ENCODE data around the gene FOSL2.
A peak's percentile ranks its signal among the peaks of the same experiment; 100 is the strongest.

FOSL2 gene

DNA sequence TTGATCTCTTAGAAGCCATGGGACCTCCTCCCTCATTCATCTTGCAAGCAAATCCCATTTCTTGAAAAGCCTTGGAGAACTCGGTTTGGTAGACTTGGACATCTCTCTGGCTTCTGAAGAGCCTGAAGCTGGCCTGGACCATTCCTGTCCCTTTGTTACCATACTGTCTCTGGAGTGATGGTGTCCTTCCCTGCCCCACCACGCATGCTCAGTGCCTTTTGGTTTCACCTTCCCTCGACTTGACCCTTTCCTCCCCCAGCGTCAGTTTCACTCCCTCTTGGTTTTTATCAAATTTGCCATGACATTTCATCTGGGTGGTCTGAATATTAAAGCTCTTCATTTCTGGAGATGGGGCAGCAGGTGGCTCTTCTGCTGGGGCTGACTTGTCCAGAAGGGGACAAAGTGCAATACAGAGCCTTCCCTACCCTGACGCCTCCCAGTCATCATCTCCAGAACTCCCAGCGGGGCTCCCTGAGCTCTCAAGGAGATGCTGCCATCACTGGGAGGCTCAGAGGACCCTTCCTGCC, 20.0 kb downstream of the FOSL2 start:
- no peak for DNase-seq (ENCODE audit: low spot score)

DNA sequence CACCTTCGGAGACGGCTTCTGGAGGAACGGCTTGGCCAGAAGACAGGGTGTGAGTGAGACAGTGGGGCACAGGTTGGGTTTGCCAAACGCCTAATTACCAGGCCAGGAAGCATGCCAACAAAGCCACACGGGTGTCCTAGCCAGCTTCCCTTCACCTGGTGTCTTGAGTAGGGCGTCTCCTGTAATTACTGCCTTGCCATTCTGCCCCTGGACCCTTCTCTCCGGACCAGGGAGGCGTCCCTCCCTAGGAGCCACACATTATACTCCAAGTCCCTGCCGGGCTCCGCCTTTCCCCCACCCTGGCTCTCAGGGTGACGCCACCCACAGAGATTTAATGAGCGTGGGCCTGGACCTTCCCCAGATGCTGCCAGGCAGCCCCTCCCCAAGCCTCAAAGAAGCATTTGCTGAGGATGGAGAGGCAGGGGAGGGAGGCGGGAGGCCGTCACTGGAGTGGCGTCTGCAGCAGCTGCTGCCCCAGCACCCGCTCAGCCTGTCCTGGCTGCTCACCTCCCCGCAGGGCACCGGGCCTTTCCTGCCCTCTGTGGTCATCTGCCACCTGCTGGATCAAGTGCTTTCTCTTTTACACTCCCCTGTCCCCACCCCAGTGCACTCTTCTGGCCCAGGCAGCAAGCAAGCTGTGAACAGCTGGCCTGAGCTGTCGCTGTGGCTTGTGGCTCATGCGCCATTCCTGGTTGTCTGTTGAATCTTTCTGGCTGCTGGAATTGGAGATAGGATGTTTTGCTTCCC, 20.7 kb downstream of the FOSL2 start:
- peak; percentile 53 for DNase-seq (ENCODE audit: low spot score)

DNA sequence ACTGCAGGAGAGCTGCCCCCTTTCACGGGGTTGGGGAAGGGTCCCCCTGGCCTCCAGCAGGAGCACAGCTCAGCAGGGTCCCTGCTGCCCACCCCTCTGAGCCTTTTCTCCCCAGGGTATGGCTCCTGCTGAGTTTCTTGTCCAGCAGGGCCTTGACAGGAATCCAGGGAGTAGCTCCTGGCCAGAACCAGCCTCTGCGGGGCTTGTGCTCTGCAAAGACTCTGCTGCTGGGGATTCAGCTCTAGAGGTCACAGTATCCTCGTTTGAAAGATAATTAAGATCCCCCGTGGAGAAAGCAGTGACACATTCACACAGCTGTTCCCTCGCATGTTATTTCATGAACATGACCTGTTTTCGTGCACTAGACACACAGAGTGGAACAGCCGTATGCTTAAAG, 21.2 kb downstream of the FOSL2 start:
- no peak for DNase-seq (ENCODE audit: low spot score)

DNA sequence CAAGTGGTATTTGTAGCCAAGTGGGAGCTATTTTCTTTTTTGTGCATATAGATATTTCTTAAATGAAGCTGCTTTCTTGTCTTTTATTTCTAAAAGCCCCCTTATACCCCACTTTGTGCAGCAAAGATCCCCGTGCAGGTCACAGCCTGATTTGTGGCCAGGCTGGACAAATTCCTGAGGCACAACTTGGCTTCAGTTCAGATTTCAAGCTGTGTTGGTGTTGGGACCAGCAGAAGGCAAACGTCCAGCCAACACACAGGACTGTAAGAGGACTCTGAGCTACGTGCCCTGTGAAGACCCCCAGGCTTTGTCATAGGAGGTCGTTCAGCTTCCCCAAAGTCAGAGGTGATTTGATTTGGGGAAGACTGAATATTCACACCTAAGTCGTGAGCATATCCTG, 21.9 kb downstream of the FOSL2 start:
- DNase-seq (ENCODE audit: low spot score), result no peak

DNA sequence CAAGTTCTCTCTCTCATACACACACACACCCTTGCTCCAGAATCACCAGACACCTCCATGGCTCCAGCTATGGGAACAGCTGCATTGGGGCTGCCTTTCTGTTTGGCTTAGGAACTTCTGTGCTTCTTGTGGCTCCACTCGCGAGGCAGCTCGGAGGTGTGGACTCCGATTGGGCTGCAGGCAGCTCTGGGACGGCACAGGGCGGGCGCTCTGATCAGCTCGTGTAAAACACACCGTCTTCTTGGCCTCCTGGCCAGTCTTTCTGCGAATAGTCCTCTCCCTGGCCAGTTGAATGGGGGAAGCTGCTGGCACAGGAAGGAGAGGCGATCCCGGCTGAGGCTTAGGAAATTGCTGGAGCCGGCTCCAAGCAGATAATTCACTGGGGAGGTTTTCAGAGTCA, 22.4 kb downstream of the FOSL2 start:
- no peak for DNase-seq (ENCODE audit: low spot score)

DNA sequence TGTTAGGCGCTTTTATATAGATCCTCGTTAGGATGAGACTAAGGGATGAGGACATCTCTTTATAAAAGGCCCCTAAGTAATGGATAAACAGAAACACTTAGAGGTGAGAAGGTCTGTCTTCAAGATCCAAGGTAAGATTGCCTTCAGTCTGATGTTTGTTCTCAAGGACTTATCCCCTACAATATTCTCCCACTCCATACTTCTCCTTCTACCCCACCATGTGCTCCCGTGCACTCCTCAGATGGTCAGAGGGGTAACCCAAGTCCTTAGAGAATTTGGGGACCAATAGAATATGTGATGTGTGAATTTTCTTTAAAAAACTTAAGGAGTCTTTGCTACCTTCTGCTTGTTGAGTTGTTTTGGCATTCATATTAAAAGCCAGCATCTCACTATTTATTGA, 23.1 kb downstream of the FOSL2 start:
- DNase-seq (ENCODE audit: low spot score), result no peak

DNA sequence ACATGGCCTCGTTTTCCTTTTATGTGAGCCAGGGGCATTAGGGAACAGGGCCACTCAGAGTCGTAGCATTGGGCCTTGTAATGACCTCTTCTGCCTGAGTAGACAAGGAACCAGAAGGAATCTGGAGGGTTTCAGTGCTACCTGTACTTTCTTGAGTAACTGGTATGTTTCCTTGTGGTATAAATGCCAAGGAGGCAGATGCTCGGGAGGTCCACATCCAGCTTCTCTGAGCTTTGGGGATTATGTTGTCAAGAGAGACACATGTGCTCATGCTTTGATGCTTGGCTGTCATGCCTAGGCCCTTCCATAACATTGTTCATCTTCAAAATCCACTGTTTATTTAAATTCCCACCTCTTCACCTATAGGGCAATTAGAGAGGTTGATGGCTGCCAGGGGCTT, 26.3 kb downstream of the FOSL2 start:
- DNase-seq (ENCODE audit: low spot score), result no peak

DNA sequence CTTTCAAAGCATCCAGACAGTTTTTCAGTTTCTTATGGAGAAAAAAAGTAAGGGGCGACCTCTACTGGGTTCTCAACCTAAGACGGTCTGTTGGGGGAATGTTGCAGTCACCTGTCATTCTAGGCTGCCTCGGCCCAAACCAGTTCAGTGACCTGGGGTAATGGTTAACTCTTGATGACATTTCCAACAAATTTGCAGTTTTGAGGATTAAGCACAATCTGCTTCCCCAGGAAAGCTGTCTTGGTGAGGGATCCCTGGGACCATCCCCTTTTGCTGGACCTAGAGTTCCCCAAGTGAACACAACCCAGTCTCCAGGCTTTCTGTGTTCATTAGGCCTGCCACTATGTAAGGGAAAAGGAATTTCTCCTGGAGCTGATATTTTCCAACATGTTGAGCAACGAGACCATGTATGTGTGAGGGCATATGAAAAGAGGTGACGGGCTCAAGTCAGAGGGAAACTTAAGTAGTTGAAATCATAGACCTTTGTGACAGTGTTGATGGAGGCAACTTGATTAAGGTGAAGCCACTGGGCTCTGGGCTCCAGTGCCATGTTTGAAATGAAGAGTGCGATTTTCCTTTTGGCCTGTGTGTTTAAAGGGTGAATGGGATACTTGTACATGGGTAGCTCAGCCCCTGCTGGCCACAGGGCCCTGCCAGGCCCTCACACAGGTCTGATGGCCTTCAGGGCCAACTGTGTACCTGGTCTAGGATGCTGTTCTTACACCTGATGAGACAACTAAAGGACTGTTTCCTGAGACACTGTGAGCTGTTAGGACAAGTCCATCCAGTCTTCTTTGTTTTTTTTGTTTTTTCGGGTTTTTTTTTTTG, 27.0 kb downstream of the FOSL2 start:
- peak; percentile 29 for DNase-seq (ENCODE audit: low spot score)

DNA sequence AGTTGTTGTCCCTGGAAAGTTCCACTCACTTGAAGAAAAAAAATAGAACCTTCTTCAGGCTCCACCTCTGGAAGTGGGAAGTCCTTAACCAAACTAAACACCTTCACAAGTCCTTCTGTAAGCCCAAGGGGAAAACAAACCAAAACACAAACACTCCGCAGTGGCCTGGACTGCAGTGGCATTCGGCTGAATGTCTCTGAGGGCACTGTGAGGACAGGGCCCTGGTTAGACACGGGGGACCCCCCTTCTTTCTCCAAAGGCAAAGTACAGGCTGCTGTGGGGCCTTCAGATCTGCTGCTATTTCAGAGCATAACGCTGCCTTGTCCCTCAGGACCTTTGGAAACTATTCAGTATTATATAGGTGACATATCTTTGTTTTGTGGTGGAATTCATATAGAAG, 28.1 kb downstream of the FOSL2 start:
- no peak for DNase-seq (ENCODE audit: low spot score)

DNA sequence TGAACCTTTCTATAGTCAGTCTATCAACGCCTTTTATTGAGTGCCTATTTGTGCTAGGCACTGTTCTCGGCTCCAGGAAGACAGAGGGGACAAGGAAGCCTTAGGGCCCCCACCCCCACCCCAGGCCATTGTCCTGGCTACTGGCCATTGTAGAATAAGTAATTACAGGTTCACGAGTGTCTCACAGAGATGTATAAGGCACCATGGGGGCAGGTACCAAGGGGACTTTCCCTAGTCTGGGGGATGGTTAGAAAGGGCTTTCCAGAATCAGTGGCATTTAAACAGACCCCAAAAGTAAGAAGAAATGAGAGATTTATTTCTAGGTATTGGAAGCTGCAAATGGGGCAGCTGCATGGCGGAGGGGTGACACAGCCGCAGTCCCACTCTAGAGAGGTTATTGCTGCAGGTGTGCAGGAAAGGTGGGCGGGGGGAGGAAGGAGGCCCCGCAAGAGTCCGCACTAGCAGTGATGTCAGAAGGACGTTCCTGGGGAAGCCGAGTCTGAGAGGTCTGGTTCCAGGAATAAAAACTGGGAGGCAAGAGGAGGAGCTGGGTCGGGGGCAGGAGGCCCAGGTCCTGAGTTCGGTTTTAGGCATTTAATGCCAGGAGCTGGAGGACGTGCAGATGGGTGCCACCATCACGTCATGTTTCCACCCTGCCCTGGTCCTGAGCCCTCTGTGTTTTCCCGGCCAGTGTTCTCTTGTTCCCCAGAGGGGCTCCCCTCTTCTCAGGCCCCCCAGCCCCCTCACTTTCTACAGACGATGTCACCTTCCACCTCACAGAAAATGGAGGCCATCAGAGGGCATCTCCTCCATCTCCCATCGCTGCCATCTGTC, 30.5 kb downstream of the FOSL2 start:
- DNase-seq (ENCODE audit: low spot score), result no peak

DNA sequence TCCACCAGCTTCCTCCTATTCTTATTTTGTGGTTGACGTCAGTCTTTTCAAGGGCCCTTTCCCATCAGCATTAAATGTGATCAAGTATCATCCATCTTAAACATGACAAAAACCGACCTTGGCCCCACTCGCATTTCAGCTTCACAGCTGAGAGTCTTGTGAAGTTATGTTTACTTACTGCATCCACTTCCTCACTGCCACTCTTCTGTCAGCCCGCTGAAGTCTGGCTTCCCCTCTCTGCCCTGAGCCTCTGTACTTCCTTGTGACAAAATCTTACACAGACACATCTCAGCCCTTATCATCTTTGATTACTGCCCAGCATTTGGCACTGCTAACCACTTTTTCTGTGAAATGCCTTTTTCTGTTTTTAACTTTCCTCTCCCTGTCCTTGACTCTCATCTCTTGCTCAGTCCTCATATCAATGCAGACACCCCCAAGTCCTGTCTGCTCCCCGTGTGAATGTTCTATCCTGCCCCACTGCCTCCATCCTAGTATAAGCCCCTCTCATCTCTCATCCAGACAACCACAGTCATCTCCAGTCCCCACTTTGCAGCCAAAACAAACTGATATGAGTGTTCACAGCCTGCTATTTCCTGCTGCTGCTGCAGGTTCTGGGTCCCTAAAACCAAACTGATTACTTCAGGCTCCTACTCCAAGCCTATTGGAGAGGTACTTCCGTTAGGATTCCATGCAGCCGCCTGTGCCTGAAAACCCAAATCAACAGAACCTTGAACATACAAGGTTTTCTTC, 31.4 kb downstream of the FOSL2 start:
- DNase-seq (ENCODE audit: low spot score), result no peak

DNA sequence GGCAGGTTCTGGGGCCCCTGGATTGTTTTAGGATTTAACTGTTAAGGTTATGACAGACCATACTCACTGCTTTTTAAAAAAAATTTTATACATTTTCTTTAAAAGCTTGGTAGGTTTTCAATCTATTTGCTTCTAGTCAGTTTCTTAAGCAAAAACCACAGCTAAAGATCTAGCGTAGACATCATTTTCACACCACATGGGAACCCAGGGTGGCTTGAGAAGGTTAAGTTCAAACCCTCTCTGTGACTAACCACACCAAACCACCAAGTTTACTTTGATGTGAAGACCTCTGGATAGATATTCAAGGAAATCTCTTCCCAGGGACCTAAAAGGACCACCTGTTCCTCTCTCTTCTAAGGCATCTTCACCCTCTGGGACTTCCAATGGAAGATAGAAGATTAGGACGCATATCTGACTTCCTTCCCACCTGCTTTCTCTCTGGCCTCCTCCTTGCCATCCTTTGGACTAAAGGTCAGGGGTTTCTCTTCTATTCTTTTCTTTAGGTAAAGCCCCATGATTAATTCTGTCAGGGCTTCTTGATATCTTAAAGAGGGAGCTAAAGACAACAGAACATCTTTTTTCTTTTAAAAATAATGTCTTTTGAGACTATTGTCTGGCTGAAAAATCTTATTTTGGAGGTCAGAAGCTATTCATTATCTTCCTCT, 32.3 kb downstream of the FOSL2 start:
- no peak for DNase-seq (ENCODE audit: low spot score)

DNA sequence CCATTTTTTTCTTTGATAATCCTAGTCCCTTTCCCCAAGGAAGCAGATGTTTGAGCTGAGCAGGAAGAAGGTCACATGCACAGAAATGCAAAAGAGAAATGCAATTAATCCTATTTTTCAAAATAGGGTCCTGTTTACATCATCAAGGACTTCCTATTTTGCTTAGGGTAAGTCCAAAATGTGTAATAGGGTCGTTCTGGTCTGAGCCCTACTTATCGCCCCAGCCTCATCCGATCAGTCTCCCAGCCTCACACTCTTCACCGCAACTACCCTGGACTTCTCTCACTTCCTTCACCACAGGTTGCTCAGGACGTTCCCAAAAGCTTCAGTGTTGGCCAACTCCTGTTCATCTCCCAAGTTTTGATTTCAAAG, 32.8 kb downstream of the FOSL2 start:
- DNase-seq (ENCODE audit: low spot score), result no peak

DNA sequence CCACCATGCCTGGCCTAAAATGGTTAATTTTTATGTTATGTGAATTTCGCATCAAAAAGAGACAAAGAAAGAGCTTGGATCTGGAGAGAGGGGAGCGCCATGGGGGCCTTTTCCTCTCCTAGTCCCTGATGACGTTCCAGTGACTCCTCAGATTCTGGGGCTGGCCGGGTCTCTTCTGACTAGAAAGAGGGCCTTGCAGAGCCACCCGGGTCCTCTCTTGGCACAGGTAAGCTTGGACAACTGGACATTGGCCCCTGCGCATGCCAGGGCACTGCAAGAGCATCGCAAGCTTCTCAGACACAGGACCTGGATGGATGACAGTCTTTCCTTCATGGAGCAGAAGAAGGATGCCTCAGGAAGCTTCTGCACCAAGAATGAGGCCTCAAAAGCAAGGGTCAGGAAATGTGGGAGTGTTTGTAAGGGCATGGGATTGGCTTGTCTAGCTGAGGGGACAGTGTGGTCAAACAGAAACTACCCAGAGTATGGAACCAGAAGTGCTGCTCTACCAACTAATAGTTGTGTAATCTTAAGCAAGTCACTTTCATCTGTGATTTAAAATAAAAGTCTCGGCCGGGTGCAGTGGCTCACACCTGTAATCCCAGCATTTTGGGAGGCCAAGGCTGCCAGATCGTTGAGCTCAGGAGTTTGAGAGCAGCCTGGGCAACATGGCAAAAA, 35.2 kb downstream of the FOSL2 start:
- DNase-seq (ENCODE audit: low spot score), result no peak

DNA sequence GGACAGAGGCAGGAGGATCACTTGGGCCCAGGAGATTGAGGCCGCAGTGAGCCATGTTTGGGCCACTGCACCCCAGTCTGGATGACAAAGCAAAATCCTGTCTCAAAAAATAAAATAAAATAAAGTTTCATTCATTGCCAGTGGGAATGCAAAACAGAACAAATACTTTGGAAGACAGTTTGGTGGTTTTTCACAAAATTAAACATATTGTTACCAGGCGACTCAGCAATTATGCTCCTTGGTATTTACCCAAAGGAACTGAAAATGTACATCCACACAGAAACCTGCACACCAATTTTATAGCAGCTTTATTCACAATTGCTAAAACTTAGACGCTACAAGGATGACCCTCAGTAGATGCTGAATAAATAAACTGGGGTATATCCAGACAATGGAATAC, 35.8 kb downstream of the FOSL2 start:
- no peak for DNase-seq (ENCODE audit: low spot score)

DNA sequence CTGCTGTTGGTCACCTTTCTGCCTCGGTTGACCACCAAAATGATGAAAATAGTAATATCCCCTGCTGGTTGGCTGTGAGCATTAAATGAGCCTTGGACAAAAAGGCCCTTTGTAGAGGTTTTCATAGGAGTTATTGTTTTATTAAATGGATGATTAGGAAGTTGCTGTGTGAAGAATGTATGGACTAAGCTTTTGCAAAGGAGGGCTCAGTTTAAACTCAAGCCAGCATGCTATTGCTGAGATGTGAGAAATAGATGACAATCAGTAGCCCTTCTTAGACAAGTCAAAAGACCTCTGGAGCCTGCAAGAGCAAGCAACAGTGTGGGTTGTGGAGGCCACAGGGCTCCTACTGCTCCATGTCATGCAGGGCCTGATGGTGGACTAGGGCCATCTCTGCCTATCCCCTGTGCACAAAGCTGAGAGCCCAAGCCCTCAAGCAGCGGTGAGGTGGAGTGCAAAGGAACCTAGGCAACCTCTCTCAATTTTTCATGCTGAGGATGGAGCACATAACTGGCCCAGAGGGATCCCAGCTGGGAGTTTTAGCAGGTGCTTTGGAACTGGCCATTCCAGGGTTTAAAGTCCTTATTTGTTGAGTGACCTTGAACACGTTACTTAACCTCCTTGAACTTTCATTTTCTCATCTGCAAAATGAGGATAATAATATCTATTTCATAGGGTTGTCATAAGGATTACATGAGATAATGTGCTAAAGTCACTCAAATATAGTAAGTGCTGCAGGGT, 37.1 kb downstream of the FOSL2 start:
- DNase-seq (ENCODE audit: low spot score), result no peak

DNA sequence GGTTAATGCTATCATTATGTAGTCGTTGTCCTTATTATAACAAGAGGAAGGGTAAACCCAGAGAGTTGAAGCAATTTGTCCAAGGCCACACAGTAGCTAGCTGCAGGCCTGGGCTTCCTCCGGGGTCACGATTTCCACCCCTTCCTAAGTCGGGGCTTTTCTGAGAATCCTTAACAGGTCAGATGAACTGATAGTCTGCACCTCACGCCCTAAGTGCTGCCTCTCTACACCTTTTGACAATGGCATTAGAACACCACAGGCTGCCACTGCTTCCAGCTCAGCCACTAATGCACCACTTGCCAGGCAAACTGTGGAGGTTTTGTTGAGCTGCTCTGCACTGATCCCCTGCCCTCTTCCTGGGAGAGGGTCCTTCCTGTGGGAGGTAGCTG, 37.7 kb downstream of the FOSL2 start:
- DNase-seq (ENCODE audit: low spot score), result no peak

DNA sequence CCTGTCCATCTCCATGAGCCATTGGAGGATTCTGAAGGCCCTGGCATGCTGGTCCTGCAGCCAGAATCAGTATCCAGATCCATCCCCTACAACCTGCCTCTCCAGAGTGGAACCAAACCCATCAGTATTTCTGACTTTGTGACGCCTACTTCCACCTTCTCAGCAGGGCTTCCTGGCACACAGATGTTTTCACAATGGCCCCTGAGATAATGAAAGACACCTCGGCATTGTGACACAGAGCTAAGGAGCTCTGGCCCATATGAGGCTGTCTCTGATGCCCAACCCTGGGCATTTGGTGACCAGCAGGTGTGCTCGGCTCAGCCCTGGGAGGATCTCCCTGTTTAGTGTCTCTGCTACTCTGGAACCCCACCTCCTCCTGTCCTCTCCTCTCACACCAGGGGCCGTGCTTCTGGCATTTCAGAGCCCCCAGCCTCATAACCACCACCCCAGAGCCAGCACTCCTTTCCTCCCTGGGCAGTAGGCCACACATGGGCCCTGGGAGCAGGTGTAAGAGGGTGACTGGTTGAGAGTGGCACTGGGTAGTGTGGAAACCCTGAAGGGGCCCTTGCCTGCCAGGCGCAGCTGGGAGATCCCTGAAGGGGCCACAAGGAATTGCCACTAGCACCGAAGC, 38.2 kb downstream of the FOSL2 start:
- no peak for DNase-seq (ENCODE audit: low spot score)

DNA sequence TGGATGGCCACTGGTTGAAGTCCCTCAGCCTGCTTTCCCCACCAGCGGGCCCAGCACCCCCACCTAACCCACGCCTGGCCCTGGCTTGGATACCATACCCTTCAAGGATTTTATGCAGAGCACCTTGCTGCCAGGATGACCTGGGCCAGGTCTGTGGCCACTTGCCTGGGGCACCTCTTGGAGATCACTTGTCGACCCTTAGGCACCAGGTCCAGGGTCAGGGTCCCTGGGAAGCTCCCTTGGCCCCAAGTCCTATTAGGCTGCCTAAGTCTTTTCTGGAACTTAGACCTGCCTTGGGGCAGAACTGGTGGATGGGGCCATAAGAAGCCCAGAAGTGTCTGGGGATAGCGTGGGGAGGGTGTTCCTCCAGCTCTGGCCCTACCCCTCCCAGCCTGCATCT, 39.1 kb downstream of the FOSL2 start:
- no peak for DNase-seq (ENCODE audit: low spot score)

DNA sequence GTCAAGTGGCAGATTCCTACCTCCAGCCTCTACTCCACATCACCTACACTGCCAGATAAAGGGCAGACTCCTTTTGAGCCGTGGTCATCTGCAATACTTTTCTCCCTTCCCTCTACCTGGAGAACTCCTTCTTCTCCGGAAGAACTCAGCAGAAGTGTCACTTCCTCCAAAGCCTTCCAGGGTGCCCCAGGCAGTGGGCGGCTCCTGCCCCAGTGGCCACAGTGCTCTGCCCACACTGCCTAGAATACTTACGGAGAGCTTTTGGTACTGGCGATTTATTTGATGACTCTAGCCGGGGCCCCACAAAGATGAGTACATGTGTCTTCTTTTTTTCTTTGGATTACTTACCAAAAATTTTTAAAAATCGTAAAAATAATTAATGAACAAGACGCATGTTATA, 39.7 kb downstream of the FOSL2 start:
- no peak for DNase-seq (ENCODE audit: low spot score)
